Astrocyte (in vitro differentiated cells and primary cell): Measurements from ENCODE around the gene PARP1. TPM values are rescaled to one million over a fixed set of nuclear protein-coding genes. Genes with fewer than 3 reads are reported as not detected.
"Not testable (repeated sequence)": the region's sequence is repeated elsewhere in the genome, so short reads cannot be mapped to it uniquely, and the experiment has no call there.

Experiments
- DNase-seq: peaks from one replicate; pipeline ENCODE4 v3.0.0-alpha.2; 2010; ENCODE audit warnings: low read depth
- FAIRE-seq: peaks from 2 replicates; lab custom pipeline; 2011; peaks lifted over from hg19 to GRCh38; lab: Jason Lieb, UNC
- H2AFZ ChIP-seq: 2 replicates; pipeline ENCODE4 v1.6.0; 2012; ENCODE audit warnings: low read depth, low read length, inconsistent platforms
- H3K27ac ChIP-seq: 2 replicates; pipeline ENCODE4 v1.5.1; 2011; ENCODE audit warnings: low read depth, low read length, inconsistent platforms
- H3K27me3 ChIP-seq: 2 replicates; pipeline ENCODE4 v1.6.0; 2011; ENCODE audit warnings: low read length, inconsistent platforms; ENCODE audit not compliant: insufficient read depth
- H3K36me3 ChIP-seq: 2 replicates; pipeline ENCODE4 v1.5.1; 2011; ENCODE audit warnings: low read length, inconsistent platforms; ENCODE audit not compliant: insufficient read depth
- H3K4me1 ChIP-seq: 2 replicates; pipeline ENCODE4 v1.5.1; 2011; ENCODE audit warnings: low read length, inconsistent platforms; ENCODE audit not compliant: insufficient read depth
- H3K4me2 ChIP-seq: 2 replicates; pipeline ENCODE4 v1.6.0; 2012; ENCODE audit warnings: low read length, inconsistent platforms
- H3K4me3 ChIP-seq: 2 replicates; pipeline ENCODE4 v1.5.1; 2011; ENCODE audit warnings: low read depth, mild to moderate bottlenecking, low read length, inconsistent platforms; ENCODE audit not compliant: insufficient read depth
- H3K79me2 ChIP-seq: 2 replicates; pipeline ENCODE4 v1.6.0; 2012; ENCODE audit warnings: mild to moderate bottlenecking, low read length, inconsistent platforms; ENCODE audit not compliant: insufficient read depth
- H3K9ac ChIP-seq: 2 replicates; pipeline ENCODE4 v1.6.0; 2012; ENCODE audit warnings: mild to moderate bottlenecking, low read length, inconsistent platforms
- H3K9me3 ChIP-seq: 2 replicates; pipeline ENCODE4 v1.5.1; 2012; ENCODE audit warnings: low read depth, mild to moderate bottlenecking, low read length, inconsistent platforms; ENCODE audit not compliant: insufficient read depth
- H4K20me1 ChIP-seq: 2 replicates; pipeline ENCODE4 v1.6.0; 2012; ENCODE audit warnings: low read length, inconsistent platforms; ENCODE audit not compliant: insufficient read depth
- H3K27ac Mint-ChIP-seq: one replicate; pipeline ENCODE4 v1.8.0; 2021; ENCODE audit warnings: mild to moderate bottlenecking, mixed read lengths; ENCODE audit not compliant: unreplicated experiment
- H3K27me3 Mint-ChIP-seq: one replicate; pipeline ENCODE4 v1.8.0; 2021; ENCODE audit warnings: low read depth, mixed read lengths; ENCODE audit not compliant: unreplicated experiment
- H3K36me3 Mint-ChIP-seq: one replicate; pipeline ENCODE4 v1.8.0; 2021; ENCODE audit warnings: low read depth, mixed read lengths; ENCODE audit not compliant: unreplicated experiment
- H3K4me1 Mint-ChIP-seq: one replicate; pipeline ENCODE4 v1.8.0; 2021; ENCODE audit warnings: low read depth, mixed read lengths; ENCODE audit not compliant: unreplicated experiment
- H3K4me3 Mint-ChIP-seq: one replicate; pipeline ENCODE4 v1.8.0; 2021; ENCODE audit warnings: mild to moderate bottlenecking, moderate library complexity, mixed read lengths; ENCODE audit not compliant: unreplicated experiment
- H3K9me3 Mint-ChIP-seq: one replicate; pipeline ENCODE4 v1.8.0; 2021; ENCODE audit warnings: mild to moderate bottlenecking, mixed read lengths; ENCODE audit not compliant: unreplicated experiment
- CTCF ChIP-seq: IDR thresholded peaks from 2 replicates; pipeline ENCODE4 v1.5.1; 2011; ENCODE audit warnings: low read depth, mild to moderate bottlenecking, inconsistent platforms, low read length, moderate library complexity; ENCODE audit not compliant: insufficient read depth
- EZH2 ChIP-seq: IDR thresholded peaks from 2 replicates; pipeline ENCODE4 v1.6.1; 2012; ENCODE audit warnings: mild to moderate bottlenecking, low read length, inconsistent platforms; ENCODE audit not compliant: insufficient read depth
- total RNA-seq: library from RNA; stranded (reverse); gene quantifications from 2 replicates; pipeline ENCODE4 v1.2.1, GENCODE V29; 2021

PARP1 gene
- total RNA-seq, 1 donor from 2014 or later: 57.8 TPM

- H3K36me3 ChIP-seq: no peaks in the 10 kb centered on the region
- H4K20me1 ChIP-seq: no peaks in the 10 kb centered on the region
- no peaks in the 10 kb centered on the region for H3K79me2 ChIP-seq
- H3K9me3 Mint-ChIP-seq: peaks cover 5% of the 10 kb centered on the region
- TF ChIP-seq EZH2 (no peak), CTCF (no peak)
- DNase-seq: no peak
- peaks cover 2% of the 10 kb centered on the region for H3K36me3 Mint-ChIP-seq
- H3K4me2 ChIP-seq: no peak overlapping the region
- FAIRE-seq: no peak
- H3K4me3 ChIP-seq: no peak overlapping the region
- no peaks in the 10 kb centered on the region for H3K27me3 ChIP-seq
- no peak overlapping the region for H3K27ac Mint-ChIP-seq
- H3K9me3 ChIP-seq: no peaks in the 10 kb centered on the region
- no peaks in the 10 kb centered on the region for H3K4me1 ChIP-seq
- no peaks in the 10 kb centered on the region for H3K4me1 Mint-ChIP-seq
- no peak overlapping the region for H3K27ac ChIP-seq
- H3K9ac ChIP-seq: no peak overlapping the region
- no peak overlapping the region for H3K4me3 Mint-ChIP-seq
- H3K27me3 Mint-ChIP-seq: peaks cover 9% of the 10 kb centered on the region
- H2AFZ ChIP-seq: no peak overlapping the region
Observed at GRCh38 chr1:226344441-226345259, 63.2 kb downstream of the PARP1 start.

GRCh38 chr1:226342656-226343055 lies 65.2 kb downstream of the PARP1 start:
- Mint-ChIP-seq H3K27ac (no peak overlapping the region), H3K4me1 (no peaks in the 10 kb centered on the region), H3K4me3 (no peak overlapping the region), H3K27me3 (peaks cover 4% of the 10 kb centered on the region), H3K36me3 (peaks cover 2% of the 10 kb centered on the region), H3K9me3 (peaks cover 5% of the 10 kb centered on the region)
- no peak for FAIRE-seq
- H3K36me3 ChIP-seq: no peaks in the 10 kb centered on the region
- H3K27me3 ChIP-seq: no peaks in the 10 kb centered on the region
- no peak overlapping the region for H3K4me2 ChIP-seq
- no peaks in the 10 kb centered on the region for H3K9me3 ChIP-seq
- H3K4me1 ChIP-seq: no peaks in the 10 kb centered on the region
- H3K27ac ChIP-seq: no peak overlapping the region
- H2AFZ ChIP-seq: no peak overlapping the region
- H3K9ac ChIP-seq: no peak overlapping the region
- DNase-seq: no peak
- H3K4me3 ChIP-seq: no peak overlapping the region
- H3K79me2 ChIP-seq: no peaks in the 10 kb centered on the region
- TF ChIP-seq CTCF (no peak), EZH2 (no peak)
- no peaks in the 10 kb centered on the region for H4K20me1 ChIP-seq

GRCh38 chr1:226340111-226340510 lies 67.8 kb downstream of the PARP1 start:
- not testable (repeated sequence) for H3K9ac ChIP-seq, H3K36me3 Mint-ChIP-seq, H3K9me3 Mint-ChIP-seq, H3K4me1 ChIP-seq, H3K27me3 ChIP-seq, H3K27me3 Mint-ChIP-seq, DNase-seq, H3K4me3 ChIP-seq, H3K36me3 ChIP-seq, H3K79me2 ChIP-seq, H3K4me3 Mint-ChIP-seq, FAIRE-seq, H4K20me1 ChIP-seq, H3K27ac Mint-ChIP-seq, H3K4me1 Mint-ChIP-seq, H2AFZ ChIP-seq, H3K9me3 ChIP-seq, H3K4me2 ChIP-seq, H3K27ac ChIP-seq
